ENCODE data around the gene BCAR1.
A peak's percentile ranks its signal among the peaks of the same experiment; 100 is the strongest.
"Not testable (repeated sequence)": the region's sequence is repeated elsewhere in the genome, so short reads cannot be mapped to it uniquely, and the experiment has no call there.

BCAR1 gene

GRCh38 chr16:75280331-75280804 is 28.9 kb upstream of the BCAR1 start:
- no peak for TF ChIP-seq CTCF (IDR thresholded peaks at IDR 0.05)
- no peak for TF ChIP-seq ZFX (IDR thresholded peaks at IDR 0.05; ENCODE audit: borderline replicate concordance)
- H3K27ac ChIP-seq = no peak overlapping the region

DNA sequence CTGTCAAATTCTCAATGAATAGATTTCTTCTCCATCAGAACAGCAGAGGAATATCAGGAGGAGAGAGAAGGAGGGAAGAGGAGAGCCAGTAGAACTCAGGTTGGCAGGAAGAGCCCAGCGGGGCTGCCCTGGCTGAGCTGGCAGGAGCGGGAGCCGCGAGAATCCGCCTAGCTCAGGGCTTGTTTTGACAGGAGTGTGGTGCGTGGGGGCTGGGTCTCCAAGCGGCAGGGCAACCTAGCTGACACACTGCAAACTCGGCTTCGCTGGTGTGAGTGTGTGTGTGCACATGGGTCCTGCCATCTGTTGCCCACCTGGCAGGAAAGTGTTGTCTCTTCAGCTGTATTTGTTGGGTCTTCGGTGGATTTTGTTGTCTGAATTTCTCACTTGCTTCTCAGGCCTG is 27.9 kb upstream of the BCAR1 start:
- no peak for TF ChIP-seq CTCF (IDR thresholded peaks at IDR 0.05)
- no peak for TF ChIP-seq ZFX (IDR thresholded peaks at IDR 0.05; ENCODE audit: borderline replicate concordance)
- no peak overlapping the region for H3K27ac ChIP-seq

- TF ChIP-seq ZFX (IDR thresholded peaks at IDR 0.05; ENCODE audit: borderline replicate concordance) (no peak), CTCF (IDR thresholded peaks at IDR 0.05) (no peak)
- no peak overlapping the region for H3K27ac ChIP-seq
These were observed 21.9 kb upstream of the BCAR1 start for GRCh38 chr16:75273054-75273925.

DNA sequence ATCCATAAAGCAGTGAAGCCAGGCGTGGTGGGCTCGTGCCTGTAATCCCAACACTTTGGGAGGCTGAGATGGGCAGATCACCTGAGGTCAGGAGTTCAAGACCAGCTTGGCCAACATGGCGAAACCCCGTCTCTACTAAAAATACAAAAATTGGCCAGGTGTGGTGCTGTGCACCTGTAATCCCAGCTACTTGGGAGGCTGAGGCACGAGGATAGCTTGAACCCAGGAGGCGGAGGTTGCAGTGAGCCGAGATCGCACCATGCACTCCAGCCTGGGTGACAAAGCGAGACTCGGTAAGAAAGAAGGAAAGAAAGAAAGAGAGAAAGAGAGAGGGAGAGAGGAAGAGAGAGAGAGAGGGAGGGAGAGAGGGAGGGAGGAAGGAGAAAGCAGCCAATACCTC is 21.2 kb upstream of the BCAR1 start:
- H3K27ac ChIP-seq = not testable (repeated sequence)

DNA sequence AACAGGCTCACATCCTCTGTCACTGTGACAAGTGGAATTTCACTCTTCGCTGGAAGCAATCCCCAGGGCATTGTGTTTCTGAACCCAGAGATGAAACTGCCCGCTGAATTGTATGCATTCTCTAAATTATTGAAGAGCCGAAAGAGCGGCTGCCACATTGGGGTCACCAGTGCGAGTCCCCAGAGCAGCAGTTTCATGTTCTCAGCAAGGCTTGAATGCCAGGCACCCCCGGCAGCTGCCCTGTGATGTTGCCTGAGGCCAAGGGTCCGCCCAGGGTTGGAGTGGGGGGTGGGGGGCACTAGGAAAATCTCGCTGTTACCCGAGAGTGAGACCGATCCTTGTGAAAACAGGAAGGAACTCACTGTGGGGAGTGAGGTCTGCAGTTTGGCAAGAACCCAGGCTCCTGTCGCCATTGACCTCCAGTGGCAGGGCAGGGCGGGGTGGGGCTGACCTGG is 20.7 kb upstream of the BCAR1 start:
- TF ChIP-seq ZFX (IDR thresholded peaks at IDR 0.05; ENCODE audit: borderline replicate concordance) = no peak
- TF ChIP-seq CTCF (IDR thresholded peaks at IDR 0.05) = no peak
- no peak overlapping the region for H3K27ac ChIP-seq

GRCh38 chr16:75271441-75272096 is 20.1 kb upstream of the BCAR1 start:
- TF ChIP-seq CTCF (IDR thresholded peaks at IDR 0.05) (no peak), ZFX (IDR thresholded peaks at IDR 0.05; ENCODE audit: borderline replicate concordance) (no peak)
- H3K27ac ChIP-seq = no peak overlapping the region

DNA sequence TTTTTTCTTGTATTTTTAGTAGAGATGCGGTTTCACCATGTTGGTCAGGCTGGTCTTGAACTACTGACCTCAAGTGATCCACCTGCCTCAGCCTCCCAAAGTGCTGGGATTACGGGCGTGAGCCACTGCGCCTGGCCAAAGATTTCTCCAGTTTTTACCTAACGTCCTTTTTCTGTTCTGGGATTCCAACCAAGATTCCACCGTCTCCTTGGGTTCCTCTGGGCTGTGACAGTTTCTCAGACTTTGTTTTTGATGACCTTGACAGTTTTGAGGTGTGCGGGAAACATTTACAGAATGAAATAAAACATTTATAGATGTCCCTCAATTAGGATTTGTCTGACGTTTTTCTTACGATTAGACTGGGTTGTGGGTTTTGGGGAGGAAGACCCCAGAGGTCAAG is 17.9 kb upstream of the BCAR1 start:
- not testable (repeated sequence) for H3K27ac ChIP-seq

DNA sequence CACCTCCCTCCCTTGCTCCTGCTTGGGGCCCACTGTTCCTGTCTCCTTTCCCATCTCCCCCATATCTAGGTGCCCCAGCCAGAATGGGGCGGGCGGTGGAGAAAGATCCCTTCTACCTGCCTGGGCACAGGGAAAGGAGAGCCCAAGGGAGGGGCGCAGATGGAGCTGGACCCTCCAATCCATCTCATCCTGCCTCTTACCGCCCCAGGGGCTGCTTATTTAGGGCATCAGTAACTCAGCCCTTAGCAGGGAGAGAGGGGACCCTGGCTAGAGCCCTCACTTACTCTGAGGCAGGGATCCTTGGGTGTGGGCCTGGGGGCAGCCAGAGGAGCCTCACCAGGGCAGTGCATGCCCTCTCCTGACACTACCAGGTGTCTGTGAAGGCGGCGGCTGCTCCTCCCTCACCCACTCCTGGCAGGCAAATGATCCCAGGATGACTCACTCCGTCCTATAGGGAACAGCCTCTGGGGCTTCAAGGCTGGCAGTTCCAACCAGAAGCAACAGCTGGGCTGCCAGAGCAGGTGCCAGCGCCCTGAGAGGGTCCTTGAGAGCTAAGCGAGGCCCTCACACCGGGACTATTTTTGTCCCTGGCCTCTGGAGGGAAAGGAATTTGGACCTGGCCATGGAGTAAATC is 16.3 kb upstream of the BCAR1 start:
- no peak for TF ChIP-seq ZFX (IDR thresholded peaks at IDR 0.05; ENCODE audit: borderline replicate concordance)
- no peak for TF ChIP-seq CTCF (IDR thresholded peaks at IDR 0.05)
- peak overlapping the region; percentile 54 for H3K27ac ChIP-seq

Measured in 22Rv1 (cell line).